ENCODE measurements around the gene MARK3.

Gene MARK3

DNA sequence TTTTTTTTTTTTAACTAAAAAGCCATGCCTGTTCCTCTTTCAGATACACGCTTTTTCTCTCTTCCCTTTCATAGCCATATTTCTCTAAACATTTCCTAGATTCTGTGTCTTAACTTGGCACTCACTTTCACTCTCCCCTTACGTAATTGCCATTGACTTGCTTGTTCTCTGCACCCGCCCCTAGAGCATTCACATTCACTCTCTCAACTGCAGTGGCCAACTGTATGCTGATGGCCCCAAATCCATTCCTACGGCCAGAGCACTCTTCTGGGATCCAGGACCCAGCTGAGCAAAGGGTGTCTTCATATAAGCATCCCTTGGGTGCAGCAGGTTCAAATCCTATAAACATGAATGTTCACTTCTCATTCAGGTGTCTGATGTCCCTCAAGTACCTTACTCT lies 77.9 kb downstream of the MARK3 start:
- no peak overlapping the region for H3K4me3 ChIP-seq (ENCODE audit: low read depth, low read length)
- DNase-seq (ENCODE audit: low read depth): no peak

DNA sequence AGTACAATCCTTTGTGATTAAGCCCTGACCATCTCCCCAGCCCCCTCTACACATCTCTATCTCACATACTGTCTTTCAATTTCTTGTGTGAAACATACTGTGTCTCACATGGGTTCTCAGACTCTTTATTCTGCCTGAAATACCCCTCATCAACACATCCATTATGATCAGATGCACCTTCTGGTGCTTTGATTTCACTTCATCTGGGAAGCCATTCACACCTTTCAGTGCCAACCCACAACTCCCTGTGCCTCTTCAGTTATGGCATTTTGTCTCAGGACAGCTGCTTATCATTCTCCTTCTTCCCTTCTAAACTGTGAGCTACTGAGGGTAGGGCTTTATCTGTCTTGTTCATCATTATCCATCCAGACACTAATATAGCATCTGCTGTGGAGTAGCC lies 78.6 kb downstream of the MARK3 start:
- no peak for DNase-seq (ENCODE audit: low read depth)

DNA sequence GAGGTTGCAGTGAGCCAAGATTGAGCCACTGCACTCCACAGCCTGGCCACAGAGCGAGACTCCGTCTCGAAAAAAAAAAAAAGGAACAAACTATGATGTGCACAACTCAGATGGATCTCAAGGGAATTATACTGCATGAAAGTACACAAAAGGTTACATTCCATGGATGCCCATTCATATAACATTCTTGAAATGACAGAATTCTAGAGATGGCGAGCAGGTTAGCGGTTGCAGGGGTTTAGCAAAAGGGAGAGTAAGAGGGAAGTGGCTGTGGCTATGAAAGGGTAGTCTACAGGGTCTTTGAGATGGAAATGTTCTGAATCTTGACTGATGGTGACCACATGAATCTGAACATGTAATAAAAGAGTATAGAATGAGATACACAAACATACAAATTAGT lies 87.7 kb downstream of the MARK3 start:
- H3K4me3 ChIP-seq (ENCODE audit: low read depth, low read length): no peak overlapping the region
- DNase-seq (ENCODE audit: low read depth): peak; percentile 14

More for the DNA sequence above, 78.6 kb downstream of the MARK3 start:
- H3K4me3 ChIP-seq (ENCODE audit: low read depth, low read length): no peak overlapping the region

DNA sequence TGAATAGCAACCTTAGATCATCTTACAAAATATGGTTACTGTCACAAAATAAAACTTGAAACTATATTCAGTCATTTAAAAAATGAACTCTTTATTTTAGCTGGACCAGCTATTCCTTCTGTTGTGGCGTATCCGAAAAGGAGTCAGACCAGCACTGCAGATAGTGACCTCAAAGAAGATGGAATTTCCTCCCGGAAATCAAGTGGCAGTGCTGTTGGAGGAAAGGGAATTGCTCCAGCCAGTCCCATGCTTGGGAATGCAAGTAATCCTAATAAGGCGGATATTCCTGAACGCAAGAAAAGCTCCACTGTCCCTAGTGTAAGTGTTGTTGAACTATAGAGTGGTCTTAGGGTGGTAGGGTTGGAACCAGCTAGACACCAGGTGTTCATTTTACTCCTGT lies 89.7 kb downstream of the MARK3 start:
- DNase-seq (ENCODE audit: low read depth): no peak
- H3K4me3 ChIP-seq (ENCODE audit: low read depth, low read length): no peak overlapping the region

DNA sequence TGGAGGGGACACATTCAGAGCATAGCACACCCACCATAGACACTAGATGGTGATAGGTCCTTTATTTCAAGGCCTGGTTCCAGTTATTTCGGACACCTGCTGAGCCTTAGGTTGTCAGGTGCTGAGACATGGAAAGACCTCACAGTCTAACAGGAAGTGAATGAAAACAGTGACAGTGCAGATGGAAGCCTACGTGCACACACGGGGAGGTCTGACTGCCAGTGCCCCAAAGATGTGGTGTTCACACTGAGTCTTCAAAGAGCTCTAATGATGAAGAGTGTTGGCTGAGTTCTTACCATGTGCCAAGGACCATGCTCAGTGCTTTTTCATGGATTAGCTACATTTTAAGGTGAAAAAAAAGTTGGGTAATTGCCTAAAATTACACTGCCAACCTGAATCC lies 90.8 kb downstream of the MARK3 start:
- DNase-seq (ENCODE audit: low read depth): no peak
- no peak overlapping the region for H3K4me3 ChIP-seq (ENCODE audit: low read depth, low read length)

DNA sequence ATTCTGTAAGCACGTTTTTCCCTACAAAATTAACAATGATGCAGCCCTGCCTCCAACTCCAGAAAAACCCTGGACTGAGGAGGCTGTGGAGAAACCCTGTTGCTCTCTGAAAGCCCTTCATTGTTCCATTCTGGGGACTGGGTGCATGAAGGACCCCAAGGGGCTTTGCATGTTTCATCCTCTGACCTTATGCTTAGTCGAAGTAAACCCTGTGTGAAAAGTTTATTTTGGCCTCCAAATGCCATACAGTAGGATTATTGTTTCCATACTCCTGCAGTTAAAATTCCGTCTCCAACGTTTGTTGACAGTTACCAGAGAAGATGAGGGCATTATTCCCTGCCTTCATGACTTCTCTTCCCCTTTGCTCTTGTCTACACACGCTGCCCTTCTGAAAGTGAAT lies 91.4 kb downstream of the MARK3 start:
- no peak for DNase-seq (ENCODE audit: low read depth)
- H3K4me3 ChIP-seq (ENCODE audit: low read depth, low read length): no peak overlapping the region

DNA sequence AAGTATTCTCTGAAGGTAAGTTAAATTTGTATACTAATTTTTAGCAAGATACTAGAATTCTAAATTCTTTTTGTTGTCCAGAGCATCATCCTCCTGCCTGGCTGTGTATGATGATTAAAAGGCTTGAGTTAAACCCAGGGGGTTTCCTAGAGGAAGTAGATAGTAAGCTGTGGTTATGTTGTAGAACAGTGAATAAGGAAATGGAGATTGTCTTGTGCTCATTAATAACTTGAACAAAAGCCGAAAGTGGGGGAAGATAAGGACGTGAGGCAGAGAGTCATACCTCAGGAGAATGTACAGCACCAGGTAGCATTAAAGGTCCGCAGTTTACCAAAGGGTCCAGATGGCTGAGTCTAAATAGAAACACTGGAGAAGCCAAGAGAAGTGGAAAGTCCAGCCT lies 95.4 kb downstream of the MARK3 start:
- H3K4me3 ChIP-seq (ENCODE audit: low read depth, low read length): no peak overlapping the region

DNA sequence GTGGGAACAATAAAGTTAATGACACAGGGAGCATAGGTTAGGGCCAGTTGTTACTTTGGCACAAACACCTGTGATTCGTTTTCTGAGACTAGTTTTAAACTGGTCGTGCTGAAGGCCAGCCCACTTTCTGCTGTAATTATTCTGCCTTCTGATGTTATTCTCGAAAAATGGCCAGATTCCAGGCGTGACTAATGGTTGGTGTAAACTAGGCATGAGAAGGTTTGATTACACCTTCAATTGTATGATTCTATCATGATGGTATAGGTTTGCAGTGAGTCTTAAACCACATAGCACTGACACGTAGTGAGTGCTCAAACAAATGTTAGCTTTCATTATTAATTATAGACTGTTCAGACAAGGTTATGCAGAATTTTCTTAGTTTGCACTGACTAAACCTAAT lies 98.4 kb downstream of the MARK3 start:
- peak; percentile 20 for DNase-seq (ENCODE audit: low read depth)
- no peak overlapping the region for H3K4me3 ChIP-seq (ENCODE audit: low read depth, low read length)

More for the DNA sequence above, 95.4 kb downstream of the MARK3 start:
- no peak for DNase-seq (ENCODE audit: low read depth)

DNA sequence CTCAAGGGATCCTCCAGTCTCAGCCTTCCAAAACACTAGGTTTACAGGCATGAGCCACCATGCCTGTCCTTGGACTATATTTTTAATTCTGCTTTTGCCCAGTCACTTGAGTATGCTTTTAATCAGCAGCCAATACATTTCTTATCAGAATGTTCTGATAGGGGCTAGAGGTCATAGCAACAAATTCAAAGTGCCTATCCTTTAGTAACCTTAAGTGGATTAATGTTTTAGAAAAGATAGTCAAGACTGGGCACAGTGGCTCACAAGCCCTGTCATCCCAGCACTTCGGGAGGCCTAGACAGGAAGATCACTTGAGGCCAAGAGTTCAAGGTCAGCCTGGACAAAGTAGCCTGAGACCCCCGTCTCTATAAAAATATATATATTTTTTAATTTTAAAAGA lies 100.3 kb downstream of the MARK3 start:
- no peak for DNase-seq (ENCODE audit: low read depth)
- H3K4me3 ChIP-seq (ENCODE audit: low read depth, low read length): no peak overlapping the region

DNA sequence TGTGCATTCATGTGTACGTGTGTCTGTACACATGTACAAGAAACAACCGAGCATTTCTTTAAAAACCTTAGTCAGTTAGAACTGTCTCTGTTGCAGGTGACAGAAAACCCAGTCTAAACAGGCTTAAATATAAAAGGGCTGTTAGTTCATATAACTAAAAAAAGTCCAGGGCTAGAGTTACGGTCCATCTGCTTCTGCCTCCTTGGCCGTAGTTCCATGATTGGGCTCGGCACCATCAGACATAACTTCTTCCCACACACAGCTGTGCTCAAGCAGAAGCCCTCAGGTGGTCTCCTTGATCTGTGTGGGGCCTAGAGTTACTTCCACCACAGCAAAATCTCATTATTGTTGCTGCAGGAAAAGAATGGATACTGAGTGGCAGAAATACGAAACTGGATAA lies 102.9 kb downstream of the MARK3 start:
- H3K4me3 ChIP-seq (ENCODE audit: low read depth, low read length): no peak overlapping the region

DNA sequence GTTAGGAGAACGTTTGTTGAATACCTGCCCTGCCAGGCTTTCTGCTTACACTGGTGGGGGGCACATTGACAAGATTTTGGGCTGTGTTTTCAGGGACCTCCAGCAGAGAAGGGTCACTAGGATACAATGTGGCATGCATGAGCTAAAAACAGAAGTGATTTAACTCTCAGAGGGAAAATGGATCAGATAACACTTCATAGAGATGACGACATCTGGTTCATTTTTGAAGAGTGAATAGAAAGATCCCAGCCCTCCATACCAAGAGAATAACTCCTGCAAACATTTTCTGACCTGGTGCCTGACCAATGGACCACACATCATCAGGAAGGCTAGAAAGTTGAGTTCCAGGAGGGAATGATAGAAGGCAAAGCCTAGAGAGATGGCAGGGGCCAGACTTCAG lies 103.7 kb downstream of the MARK3 start:
- H3K4me3 ChIP-seq (ENCODE audit: low read depth, low read length): no peak overlapping the region
- DNase-seq (ENCODE audit: low read depth): no peak

More for the DNA sequence above, 102.9 kb downstream of the MARK3 start:
- no peak for DNase-seq (ENCODE audit: low read depth)

DNA sequence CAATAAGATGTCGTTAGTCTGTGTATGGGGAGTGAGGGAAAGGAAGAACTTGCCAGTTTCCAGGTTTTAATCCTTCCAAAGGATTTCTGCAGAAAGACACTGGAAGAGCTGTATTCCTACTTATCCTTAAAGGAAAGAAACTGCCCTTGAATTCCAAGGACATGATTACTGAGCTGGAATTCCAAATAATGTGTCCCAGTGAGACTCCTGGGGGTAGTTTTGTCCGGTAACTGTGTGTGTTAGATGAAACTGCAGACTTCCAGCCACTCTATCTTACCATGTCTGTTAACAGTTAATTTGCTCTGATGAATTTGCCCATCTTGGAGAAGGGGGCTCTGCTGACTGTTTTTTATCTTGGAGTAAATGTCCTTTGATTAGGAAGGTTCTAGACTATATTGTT lies 104.4 kb downstream of the MARK3 start:
- H3K4me3 ChIP-seq (ENCODE audit: low read depth, low read length): no peak overlapping the region
- no peak for DNase-seq (ENCODE audit: low read depth)

DNA sequence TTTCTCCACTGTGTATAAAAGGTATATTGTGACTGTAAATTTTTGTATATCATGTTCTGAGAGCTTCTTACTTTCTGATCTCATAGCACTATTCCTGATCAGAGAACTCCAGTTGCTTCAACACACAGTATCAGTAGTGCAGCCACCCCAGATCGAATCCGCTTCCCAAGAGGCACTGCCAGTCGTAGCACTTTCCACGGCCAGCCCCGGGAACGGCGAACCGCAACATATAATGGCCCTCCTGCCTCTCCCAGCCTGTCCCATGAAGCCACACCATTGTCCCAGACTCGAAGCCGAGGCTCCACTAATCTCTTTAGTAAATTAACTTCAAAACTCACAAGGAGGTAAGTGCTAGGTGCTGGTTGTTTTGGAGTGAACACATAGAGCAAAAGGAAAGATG lies 106.5 kb downstream of the MARK3 start:
- DNase-seq (ENCODE audit: low read depth): no peak
- H3K4me3 ChIP-seq (ENCODE audit: low read depth, low read length): no peak overlapping the region

DNA sequence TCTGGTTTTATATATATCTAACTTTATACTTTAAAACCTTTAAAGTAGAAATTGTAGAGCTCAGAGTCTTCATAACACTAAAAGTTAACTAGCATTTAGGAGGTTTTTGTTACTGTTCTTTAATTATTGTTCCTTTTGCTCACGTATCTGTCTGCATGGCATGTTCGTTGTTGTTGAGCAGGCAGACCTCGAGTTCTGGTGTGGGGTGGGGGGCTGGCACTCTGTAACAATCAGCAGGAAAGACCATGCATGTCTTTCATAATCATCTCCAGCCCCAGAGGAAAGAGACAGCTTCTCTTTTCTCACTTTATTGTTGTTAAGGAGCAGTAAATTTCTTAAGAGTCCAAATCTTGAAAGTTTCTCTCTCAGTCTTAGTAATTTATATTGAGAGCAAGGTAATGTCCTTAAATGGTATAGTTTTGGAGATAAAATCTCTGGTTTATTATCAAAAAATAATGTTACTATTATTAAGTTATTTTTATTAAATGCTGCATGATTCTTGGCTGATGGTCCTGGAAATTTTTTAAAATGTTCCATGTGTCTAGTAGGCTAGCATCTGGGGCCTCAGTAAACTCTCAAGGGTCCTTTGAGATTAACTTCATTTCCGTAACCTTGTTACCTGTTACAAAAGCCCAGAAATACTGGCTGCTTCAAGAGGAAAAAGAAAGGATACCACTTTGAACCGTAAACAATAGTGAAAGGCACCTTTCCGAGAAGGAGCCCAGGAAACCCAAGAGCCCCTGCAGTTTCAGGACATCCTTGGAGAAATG lies 107.1 kb downstream of the MARK3 start:
- DNase-seq (ENCODE audit: low read depth): no peak
- no peak overlapping the region for H3K4me3 ChIP-seq (ENCODE audit: low read depth, low read length)

DNA sequence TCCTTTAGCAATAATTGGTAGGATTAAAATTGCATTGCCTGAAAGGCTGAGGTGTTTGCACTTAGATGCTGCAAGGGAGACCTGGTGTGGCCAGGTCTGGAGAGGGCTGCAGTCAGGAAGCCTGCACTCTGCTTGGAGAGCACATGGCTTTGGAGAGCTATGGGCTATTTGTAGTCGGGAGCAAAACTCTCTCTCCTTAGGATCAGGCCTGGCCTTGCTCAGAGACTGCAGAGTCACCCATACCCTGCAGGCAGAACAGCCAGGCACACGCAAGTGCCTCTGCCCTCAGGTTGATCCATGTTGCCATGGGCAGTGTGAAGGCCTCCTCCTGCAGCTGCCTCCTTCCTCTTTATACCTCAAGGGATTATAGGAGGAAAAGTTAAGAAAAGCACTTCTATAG lies 110.6 kb downstream of the MARK3 start:
- DNase-seq (ENCODE audit: low read depth): no peak
- no peak overlapping the region for H3K4me3 ChIP-seq (ENCODE audit: low read depth, low read length)

DNA sequence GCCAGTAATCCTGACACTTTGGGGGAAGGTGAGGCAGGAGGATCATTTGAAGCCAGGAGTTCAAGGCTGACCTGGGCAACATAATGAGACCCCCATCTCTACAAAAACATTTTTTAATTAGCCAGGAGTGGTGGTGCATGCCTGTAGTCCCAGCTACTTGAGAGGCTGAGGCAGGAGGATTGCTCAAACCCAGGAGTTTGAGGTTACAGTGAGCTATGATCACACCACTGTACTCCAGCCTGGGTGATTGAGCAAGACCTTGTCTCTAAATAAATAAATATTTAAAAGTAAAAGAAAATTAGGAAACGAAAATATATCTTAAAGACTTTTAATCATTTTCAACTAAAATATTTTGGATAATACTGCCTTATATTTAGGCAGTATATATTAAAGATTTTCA lies 111.6 kb downstream of the MARK3 start:
- H3K4me3 ChIP-seq (ENCODE audit: low read depth, low read length): no peak overlapping the region
- DNase-seq (ENCODE audit: low read depth): no peak

DNA sequence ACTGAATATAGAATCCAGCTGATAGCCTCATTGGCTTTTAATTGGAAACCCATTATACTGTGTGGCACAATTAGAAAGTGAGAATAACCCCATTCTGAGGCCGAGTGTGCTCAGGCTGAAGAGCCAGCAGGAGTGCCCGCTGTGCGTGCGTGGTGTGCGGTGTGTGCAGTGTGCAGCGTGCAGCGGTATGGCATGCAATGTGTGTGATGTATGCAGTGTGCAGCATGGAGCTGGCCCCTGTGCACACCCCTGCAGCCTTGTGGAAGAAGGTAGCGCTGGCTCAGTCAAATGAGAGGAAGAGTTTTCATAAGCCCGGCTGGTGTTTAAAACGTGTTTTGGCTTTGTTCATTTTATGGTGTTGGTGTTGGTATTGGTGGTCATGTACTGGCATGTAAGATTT lies 114.5 kb downstream of the MARK3 start:
- no peak for DNase-seq (ENCODE audit: low read depth)
- no peak overlapping the region for H3K4me3 ChIP-seq (ENCODE audit: low read depth, low read length)

DNA sequence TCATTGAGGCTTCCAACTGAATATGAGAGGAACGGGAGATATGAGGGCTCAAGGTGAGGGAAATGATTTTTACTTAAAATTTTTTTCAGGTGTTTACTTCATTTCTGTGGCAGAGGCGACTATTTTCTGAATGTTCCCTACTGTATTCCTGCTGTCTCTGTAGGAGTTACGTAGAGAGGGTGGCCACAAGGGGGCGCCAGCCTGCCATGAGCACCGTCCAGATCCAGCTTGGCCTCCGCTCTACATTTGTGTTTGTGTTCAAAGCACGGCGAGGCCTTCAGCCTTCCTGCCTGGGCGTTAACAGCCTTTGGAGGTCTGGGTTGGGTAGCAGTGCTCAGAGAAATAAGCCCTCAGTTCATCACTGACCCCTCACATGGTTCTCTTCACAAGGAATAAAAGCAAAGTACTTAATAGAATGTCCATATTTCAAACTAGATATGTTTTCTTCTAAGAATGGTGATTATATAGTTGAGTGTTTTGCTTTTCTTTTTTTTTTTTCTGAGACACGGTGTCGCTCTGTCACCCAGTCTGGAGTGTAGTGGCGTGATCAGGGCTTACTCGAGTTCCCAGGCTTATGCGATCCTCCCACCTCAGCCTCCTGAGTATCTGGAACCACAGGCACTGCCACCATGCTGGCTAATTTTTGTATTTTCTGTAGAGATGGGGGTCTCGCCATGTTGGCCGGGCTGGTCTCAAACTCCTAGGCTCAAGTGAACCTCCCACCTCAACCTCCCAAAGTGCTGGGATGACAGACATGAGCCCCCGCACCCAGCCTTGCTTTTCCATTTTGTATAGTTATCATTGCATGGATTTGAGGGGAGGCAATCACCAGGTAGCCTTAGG lies 115.2 kb downstream of the MARK3 start:
- no peak overlapping the region for H3K4me3 ChIP-seq (ENCODE audit: low read depth, low read length)
- no peak for DNase-seq (ENCODE audit: low read depth)

DNA sequence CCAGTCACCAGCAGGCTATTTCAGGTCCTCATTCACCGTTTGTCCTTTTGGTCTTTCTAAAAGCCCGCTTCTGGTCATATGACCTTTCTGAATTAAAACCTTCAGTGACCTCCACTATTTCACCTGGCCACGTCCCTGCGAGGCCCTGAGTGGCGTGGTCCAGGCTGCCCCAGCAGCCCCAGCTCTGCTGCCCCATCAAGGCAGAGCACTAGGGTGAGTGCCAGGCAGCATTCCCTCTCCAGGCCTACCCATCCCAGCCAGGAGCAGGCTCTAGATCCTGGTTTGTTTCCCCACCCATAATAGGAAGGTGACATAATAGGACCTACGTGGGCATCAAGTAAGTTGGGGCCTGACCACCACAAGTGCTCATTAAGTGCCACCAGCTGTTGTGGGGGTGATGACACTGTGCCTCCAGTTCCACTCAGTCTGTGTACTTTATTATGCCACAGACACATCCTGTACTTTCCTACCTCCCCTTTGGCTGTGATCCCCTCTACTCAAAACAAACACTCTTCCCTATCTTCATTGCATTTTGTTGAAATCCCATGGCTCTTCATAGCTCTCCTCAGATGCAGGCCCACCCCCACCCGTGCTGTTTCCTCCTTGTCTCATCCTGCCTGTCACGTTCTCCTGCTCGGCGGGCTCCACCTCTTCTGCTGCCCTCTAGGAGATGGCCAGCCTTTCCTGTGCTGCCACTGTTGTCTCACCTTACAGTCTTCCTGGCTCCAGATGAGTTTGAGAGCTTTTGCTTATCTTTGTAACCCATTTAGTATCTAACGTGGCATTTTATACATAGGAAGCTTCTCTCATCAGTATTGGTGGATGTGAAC lies 116.0 kb downstream of the MARK3 start:
- DNase-seq (ENCODE audit: low read depth): no peak
- H3K4me3 ChIP-seq (ENCODE audit: low read depth, low read length): no peak overlapping the region
